Measurements from ENCODE around the gene VASH2.

- no peak for TF ChIP-seq ZNF274 (IDR thresholded peaks at IDR 0.05; ENCODE audit: low read depth, low read length)
- no peak for TF ChIP-seq YY1 (IDR thresholded peaks at IDR 0.05; ENCODE audit: insufficient read depth, insufficient read length)
- no peak for TF ChIP-seq SUZ12 (IDR thresholded peaks at IDR 0.05; ENCODE audit: extremely low read depth, insufficient read depth, insufficient read length)
These were observed 41.4 kb upstream of the VASH2 start for GRCh38 chr1:212908971-212909370.
